Dermis blood vessel endothelial cell (primary cell): ENCODE measurements around the gene KDELR1. TPM values are rescaled to one million over a fixed set of nuclear protein-coding genes. Genes with fewer than 3 reads are reported as not detected.

ENCODE experiments used
- DNase-seq: peaks from one replicate; pipeline ENCODE4 v3.0.0; 2010
- total RNA-seq: library from RNA; depleted of rRNA; stranded (reverse); fragments of >200 nt; gene quantifications from 2 replicates; pipeline ENCODE4 v1.2.3, GENCODE V29; 2014

The KDELR1 gene
- 37.6 and 70.8 TPM in 2 replicates for total RNA-seq

- DNase-seq = peak; percentile 83
Measured at GRCh38 chr19:48391100-48392005, at the start of gene KDELR1. Gene KDELR1 (minus strand): TSS chr19:48391551. CDS start chr19:48391358, 193 bp downstream.

GRCh38 chr19:48436586-48436985 is 45.2 kb upstream of the KDELR1 start:
- no peak for DNase-seq

GRCh38 chr19:48433337-48433736 is 42.0 kb upstream of the KDELR1 start:
- DNase-seq = no peak

- DNase-seq = no peak
Measured at GRCh38 chr19:48428670-48429069, 37.3 kb upstream of the KDELR1 start.

- DNase-seq = peak; percentile 74
Measured at GRCh38 chr19:48424694-48425219, 33.4 kb upstream of the KDELR1 start.

GRCh38 chr19:48421548-48421947 is 30.2 kb upstream of the KDELR1 start:
- DNase-seq = no peak

GRCh38 chr19:48419158-48419920 is 28.0 kb upstream of the KDELR1 start:
- DNase-seq = peak; percentile 65

- DNase-seq = no peak
Measured at GRCh38 chr19:48418317-48419064, 27.1 kb upstream of the KDELR1 start.

- no peak for DNase-seq
Measured at GRCh38 chr19:48417421-48417820, 26.1 kb upstream of the KDELR1 start.

GRCh38 chr19:48415806-48416221 is 24.5 kb upstream of the KDELR1 start:
- no peak for DNase-seq

GRCh38 chr19:48415395-48415794 is 24.0 kb upstream of the KDELR1 start:
- DNase-seq = peak; percentile 91

GRCh38 chr19:48413879-48414587 is 22.7 kb upstream of the KDELR1 start:
- no peak for DNase-seq

GRCh38 chr19:48405850-48406249 is 14.5 kb upstream of the KDELR1 start:
- no peak for DNase-seq

GRCh38 chr19:48405010-48405659 is 13.8 kb upstream of the KDELR1 start:
- no peak for DNase-seq

GRCh38 chr19:48403606-48404005 is 12.3 kb upstream of the KDELR1 start:
- peak; percentile 75 for DNase-seq

GRCh38 chr19:48401287-48401686 is 9.9 kb upstream of the KDELR1 start:
- no peak for DNase-seq

- DNase-seq = peak; percentile 72
Measured at GRCh38 chr19:48400018-48400742, 8.8 kb upstream of the KDELR1 start.

GRCh38 chr19:48398375-48399235 is 7.3 kb upstream of the KDELR1 start:
- peak; percentile 88 for DNase-seq

GRCh38 chr19:48398102-48398374 is 6.7 kb upstream of the KDELR1 start:
- no peak for DNase-seq
